Liver (tissue), 9 donors: Measurements from ENCODE around the gene AP1M1. TPM values are rescaled to one million over a fixed set of nuclear protein-coding genes. Genes with fewer than 3 reads are reported as not detected.
A peak's percentile ranks its signal among the peaks of the same experiment; 100 is the strongest.

ENCODE experiments used
- DNase-seq: peaks from one replicate; pipeline ENCODE4 v3.0.0-alpha.2; 2017; ENCODE audit warnings: low spot score
- H3K27ac ChIP-seq, 2 donors: one replicate each; pipeline ENCODE4 v1.7.0; 2013; ENCODE audit warnings: inconsistent platforms in 2 of 2, low read length in 2 of 2, control low read depth in 1 of 2, low read depth in 1 of 2, mild to moderate bottlenecking in 1 of 2
- H3K27me3 ChIP-seq, 4 donors: one replicate each; pipeline versions ENCODE4 v1.6.1 to v1.7.0; 2013; ENCODE audit warnings: low read length in 3 of 4, inconsistent platforms in 1 of 4, mild to moderate bottlenecking in 1 of 4, moderate library complexity in 1 of 4; ENCODE audit not compliant: control insufficient read depth in 4 of 4, insufficient read depth in 4 of 4
- H3K36me3 ChIP-seq, 4 donors: one replicate each; pipeline versions ENCODE4 v1.6.1 to v1.7.0; 2013; ENCODE audit warnings: low read length in 3 of 4, mild to moderate bottlenecking in 3 of 4, low read depth in 1 of 4, moderate library complexity in 1 of 4; ENCODE audit not compliant: control insufficient read depth in 4 of 4, insufficient read depth in 3 of 4
- H3K4me1 ChIP-seq, 4 donors: one replicate each; pipeline versions ENCODE4 v1.6.1 to v1.7.0; 2013; ENCODE audit warnings: low read length in 3 of 4, mild to moderate bottlenecking in 3 of 4, moderate library complexity in 1 of 4; ENCODE audit not compliant: control insufficient read depth in 4 of 4, insufficient read depth in 4 of 4
- H3K4me3 ChIP-seq, 3 donors: one replicate each; pipeline versions ENCODE4 v1.6.1 to v1.7.0; 2013; ENCODE audit warnings: low read length in 3 of 3, control low read depth in 1 of 3, low read depth in 1 of 3, mild to moderate bottlenecking in 1 of 3
- H3K9ac ChIP-seq, 2 donors: one replicate each; pipeline ENCODE4 v1.7.0; 2013; ENCODE audit warnings: low read length in 2 of 2, mild to moderate bottlenecking in 2 of 2, moderate library complexity in 2 of 2, control low read depth in 1 of 2, low read depth in 1 of 2
- H3K9me3 ChIP-seq, 4 donors: one replicate each; pipeline versions ENCODE4 v1.6.1 to v1.7.0; 2013; ENCODE audit warnings: low read length in 3 of 4; ENCODE audit not compliant: control insufficient read depth in 4 of 4
- ATF3 ChIP-seq: IDR thresholded peaks from 2 replicates; pipeline ENCODE4 v1.6.1; 2016; ENCODE audit warnings: antibody characterized with exemption
- CTCF ChIP-seq: fragments of 150-350 bp; IDR thresholded peaks from 2 replicates; pipeline ENCODE4 v1.5.1; 2017; ENCODE audit warnings: improper control_type of control experiment, low read depth, low read length; ENCODE audit not compliant: missing input control
- FOXA1 ChIP-seq: IDR thresholded peaks from 2 replicates; pipeline ENCODE4 v1.6.1; 2016; ENCODE audit warnings: antibody characterized with exemption
- FOXA2 ChIP-seq: IDR thresholded peaks from 2 replicates; pipeline ENCODE4 v1.6.1; 2016; ENCODE audit warnings: antibody characterized with exemption
- GABPA ChIP-seq, 2 donors: IDR thresholded peaks in 1 of 2; conservative IDR thresholded peaks in 1 of 2; 2 replicates each; pipeline ENCODE4 v1.6.1; 2016; ENCODE audit warnings: antibody characterized with exemption in 2 of 2, mild to moderate bottlenecking in 1 of 2, moderate library complexity in 1 of 2
- HNF4A ChIP-seq, 2 donors: conservative IDR thresholded peaks; 2 replicates each; pipeline ENCODE4 v1.6.1; 2016; ENCODE audit warnings: antibody characterized with exemption in 2 of 2, mild to moderate bottlenecking in 2 of 2
- JUND ChIP-seq, 2 donors: IDR thresholded peaks; 2 replicates each; pipeline ENCODE4 v1.6.1; 2016; ENCODE audit warnings: antibody characterized with exemption in 2 of 2
- MAX ChIP-seq: IDR thresholded peaks from 2 replicates; pipeline ENCODE4 v1.6.1; 2016; ENCODE audit warnings: antibody characterized with exemption
- REST ChIP-seq: IDR thresholded peaks from 2 replicates; pipeline ENCODE4 v1.6.1; 2016; ENCODE audit warnings: antibody characterized with exemption, mild to moderate bottlenecking
- RXRA ChIP-seq, 2 donors: IDR thresholded peaks; 2 replicates each; pipeline ENCODE4 v1.6.1; 2017 to 2018; ENCODE audit warnings: antibody characterized with exemption in 2 of 2, mild to moderate bottlenecking in 1 of 2
- SP1 ChIP-seq: IDR thresholded peaks from 2 replicates; pipeline ENCODE4 v1.6.1; 2018; ENCODE audit warnings: antibody characterized with exemption, mild to moderate bottlenecking
- WGBS: extraction: QIAGEN DNeasy Blood & Tissue Kit; methylation state at CpG from one replicate; pipeline ENCODE4 v1.1.7; 2013; 5-methylcytosine and 5-hydroxymethylcytosine counted together
- polyA plus RNA-seq, 2 donors: library from polyadenylated mRNA; stranded (reverse) in 1 of 2; unstranded in 1 of 2; fragments of 200-250 nt in 1 of 2; fragments of >200 nt in 1 of 2; fragmentation: Nextera tagmentation in 1 of 2; extraction: Ambion mirVana in 1 of 2; gene quantifications; one replicate each; pipeline versions ENCODE4 v1.2.1 to v1.2.3, GENCODE V29; 2013 to 2015
- total RNA-seq, 2 donors: library from RNA; depleted of rRNA; stranded (reverse); fragments of >200 nt; gene quantifications; one replicate each; pipeline ENCODE4 v1.2.3, GENCODE V29; 2014
- donor health status: healthy.
- donor health status: healthy.
- donor health status: healthy.
- donor health status: healthy.
- donor health status: healthy.

AP1M1 gene
- total and polyA plus RNA-seq, 4 donors: 25.4 to 62.2 (median 50.4) TPM

- peak overlapping the region; percentile 90 for H3K27ac ChIP-seq
- H3K9me3 ChIP-seq: no peaks in the 10 kb centered on the region
- peak overlapping the region in 1 of 2 donors; percentile 15 for H3K9ac ChIP-seq
- H3K4me3 ChIP-seq: no peak overlapping the region
- TF ChIP-seq FOXA1 (no peak), REST (no peak), GABPA (IDR thresholded peaks at IDR 0.05 in 1 of 2, conservative IDR thresholded peaks at IDR 0.05 in 1 of 2) (no peak), RXRA (IDR thresholded peaks at IDR 0.05) (no peak), SP1 (no peak), MAX (no peak), HNF4A (conservative IDR thresholded peaks at IDR 0.05) (peak in 1 of 2 donors; percentile 9), FOXA2 (no peak), JUND (IDR thresholded peaks at IDR 0.05) (no peak)
- peaks cover 33 to 90% (median 83%) of the 10 kb centered on the region in 4 donors for H3K4me1 ChIP-seq
- no peak for DNase-seq
- 88% methylated on average over 4 of the region's 4 CpGs for WGBS
- no peaks in the 10 kb centered on the region for H3K27me3 ChIP-seq
- peaks cover 4 to 11% (median 8%) of the 10 kb centered on the region in 4 donors for H3K36me3 ChIP-seq
Observed at GRCh38 chr19:16201011-16201391, 3.3 kb downstream of the AP1M1 start.

GRCh38 chr19:16202320-16203255 lies 4.9 kb downstream of the AP1M1 start:
- peaks cover 7 to 24% (median 9%) of the 10 kb centered on the region in 4 donors for H3K36me3 ChIP-seq
- H3K4me1 ChIP-seq: peaks cover 33 to 81% (median 75%) of the 10 kb centered on the region in 4 donors
- H3K27me3 ChIP-seq: no peaks in the 10 kb centered on the region
- TF ChIP-seq FOXA2: peak; percentile 8
- no peak for TF ChIP-seq HNF4A (conservative IDR thresholded peaks at IDR 0.05)
- H3K27ac ChIP-seq: peak overlapping the region; percentile 14 to 74
- H3K9ac ChIP-seq: no peak overlapping the region
- no peak overlapping the region for H3K4me3 ChIP-seq
- 66% methylated on average over 22 of the region's 22 CpGs for whole genome bisulfite sequencing
- no peaks in the 10 kb centered on the region for H3K9me3 ChIP-seq
- DNase-seq: no peak

GRCh38 chr19:16203256-16204004 lies 5.7 kb downstream of the AP1M1 start:
- Histone ChIP-seq H3K27me3 (no peaks in the 10 kb centered on the region), H3K9ac (no peak overlapping the region), H3K4me3 (no peak overlapping the region), H3K9me3 (no peaks in the 10 kb centered on the region), H3K4me1 (peaks cover 33 to 79% (median 74%) of the 10 kb centered on the region in 4 donors), H3K27ac (peak overlapping the region; percentile 14 to 74), H3K36me3 (peaks cover 9 to 32% (median 15%) of the 10 kb centered on the region in 4 donors)
- no peak for DNase-seq
- 96% methylated on average over 19 of the region's 19 CpGs for WGBS
- TF ChIP-seq RXRA (IDR thresholded peaks at IDR 0.05) (no peak), FOXA1 (no peak), CTCF (no peak), ATF3 (no peak), GABPA (IDR thresholded peaks at IDR 0.05 in 1 of 2, conservative IDR thresholded peaks at IDR 0.05 in 1 of 2) (no peak), SP1 (no peak), MAX (no peak)
